Neural crest cell (in vitro differentiated cells): ENCODE measurements around the gene DNAI4. TPM values are rescaled to one million over a fixed set of nuclear protein-coding genes. Genes with fewer than 3 reads are reported as not detected.
"Not testable (repeated sequence)": the region's sequence is repeated elsewhere in the genome, so short reads cannot be mapped to it uniquely, and the experiment has no call there.

Experiments used
- DNase-seq: peaks from one replicate; pipeline ENCODE4 v3.0.0; 2021; ENCODE audit warnings: low read depth, mixed read lengths, low spot score
- H3K27ac Mint-ChIP-seq: one replicate; pipeline ENCODE4 v1.8.0; 2021; ENCODE audit warnings: mild to moderate bottlenecking, mixed read lengths; ENCODE audit not compliant: unreplicated experiment
- H3K27me3 Mint-ChIP-seq: 2 replicates; pipeline ENCODE4 v1.8.0; 2021; ENCODE audit warnings: low read depth, mild to moderate bottlenecking, mixed read lengths
- H3K36me3 Mint-ChIP-seq: 2 replicates; pipeline ENCODE4 v1.8.0; 2021; ENCODE audit warnings: low read depth, mild to moderate bottlenecking, mixed read lengths
- H3K4me1 Mint-ChIP-seq: 2 replicates; pipeline ENCODE4 v1.8.0; 2021; ENCODE audit warnings: mixed read lengths
- H3K4me3 Mint-ChIP-seq: one replicate; pipeline ENCODE4 v1.8.0; 2021; ENCODE audit warnings: mild to moderate bottlenecking, mixed read lengths
- H3K9me3 Mint-ChIP-seq: 2 replicates; pipeline ENCODE4 v1.8.0; 2021; ENCODE audit warnings: mixed read lengths
- CTCF ChIP-seq: fragments of 200-600 bp; sonication (generic); conservative IDR thresholded peaks from 2 replicates; pipeline ENCODE4 v1.5.0; 2021; ENCODE audit warnings: antibody characterized with exemption, mild to moderate bottlenecking
- total RNA-seq: library from RNA; stranded (reverse); gene quantifications from 2 replicates; pipeline ENCODE4 v1.2.1, GENCODE V29; 2021

Gene DNAI4
- total RNA-seq, 1 donor from 2014 or later = 8.0 TPM

GRCh38 chr1:66876664-66877063 lies 48.0 kb downstream of the DNAI4 start:
- no peaks in the 10 kb centered on the region for H3K4me1 Mint-ChIP-seq
- TF ChIP-seq CTCF = no peak
- H3K36me3 Mint-ChIP-seq = peaks cover 3% of the 10 kb centered on the region
- peaks cover 12% of the 10 kb centered on the region for H3K9me3 Mint-ChIP-seq
- no peak overlapping the region for H3K4me3 Mint-ChIP-seq
- no peaks in the 10 kb centered on the region for H3K27me3 Mint-ChIP-seq
- no peak overlapping the region for H3K27ac Mint-ChIP-seq
- DNase-seq = no peak

GRCh38 chr1:66873111-66873510 lies 51.5 kb downstream of the DNAI4 start:
- no peak overlapping the region for H3K4me3 Mint-ChIP-seq
- no peak for TF ChIP-seq CTCF
- no peak overlapping the region for H3K27ac Mint-ChIP-seq
- DNase-seq = no peak
- no peaks in the 10 kb centered on the region for H3K4me1 Mint-ChIP-seq
- peaks cover under 1% of the 10 kb centered on the region for H3K9me3 Mint-ChIP-seq
- H3K27me3 Mint-ChIP-seq = no peaks in the 10 kb centered on the region
- H3K36me3 Mint-ChIP-seq = no peaks in the 10 kb centered on the region

- H3K36me3 Mint-ChIP-seq, DNase-seq, H3K9me3 Mint-ChIP-seq, H3K4me3 Mint-ChIP-seq, H3K27me3 Mint-ChIP-seq, H3K4me1 Mint-ChIP-seq, H3K27ac Mint-ChIP-seq: not testable (repeated sequence)
These were observed 52.6 kb downstream of the DNAI4 start for GRCh38 chr1:66872024-66872423.

GRCh38 chr1:66867501-66867900 lies 57.2 kb downstream of the DNAI4 start:
- no peak overlapping the region for H3K4me3 Mint-ChIP-seq
- TF ChIP-seq CTCF = no peak
- H3K36me3 Mint-ChIP-seq = no peaks in the 10 kb centered on the region
- H3K27ac Mint-ChIP-seq = no peak overlapping the region
- H3K9me3 Mint-ChIP-seq = no peaks in the 10 kb centered on the region
- H3K4me1 Mint-ChIP-seq = no peaks in the 10 kb centered on the region
- no peak for DNase-seq
- no peaks in the 10 kb centered on the region for H3K27me3 Mint-ChIP-seq

GRCh38 chr1:66860529-66860928 lies 64.1 kb downstream of the DNAI4 start:
- H3K36me3 Mint-ChIP-seq = peaks cover 3% of the 10 kb centered on the region
- H3K4me1 Mint-ChIP-seq = no peaks in the 10 kb centered on the region
- no peaks in the 10 kb centered on the region for H3K9me3 Mint-ChIP-seq
- no peak for DNase-seq
- TF ChIP-seq CTCF = no peak
- no peak overlapping the region for H3K4me3 Mint-ChIP-seq
- H3K27ac Mint-ChIP-seq = no peak overlapping the region
- no peaks in the 10 kb centered on the region for H3K27me3 Mint-ChIP-seq

- Mint-ChIP-seq H3K27ac (no peak overlapping the region), H3K4me3 (no peak overlapping the region), H3K36me3 (peaks cover 5% of the 10 kb centered on the region), H3K9me3 (peaks cover 14% of the 10 kb centered on the region), H3K4me1 (no peaks in the 10 kb centered on the region), H3K27me3 (no peaks in the 10 kb centered on the region)
- TF ChIP-seq CTCF = no peak
- no peak for DNase-seq
These were observed 71.3 kb downstream of the DNAI4 start for GRCh38 chr1:66853379-66853778.
